ENCODE results near the gene XRN1.

- TF ChIP-seq CTCF (IDR thresholded peaks at IDR 0.05; ENCODE audit: insufficient read depth, low read length, poor library complexity, severe bottlenecking) (no peak), EZH2phosphoT487 (conservative IDR thresholded peaks at IDR 0.05; ENCODE audit: low read length) (no peak)
Observed at GRCh38 chr3:142278451-142278850, 169.4 kb downstream of the XRN1 start.

Data from SU-DHL-6 (cell line).